ENCODE results near the gene LIMCH1.

LIMCH1 gene

DNA sequence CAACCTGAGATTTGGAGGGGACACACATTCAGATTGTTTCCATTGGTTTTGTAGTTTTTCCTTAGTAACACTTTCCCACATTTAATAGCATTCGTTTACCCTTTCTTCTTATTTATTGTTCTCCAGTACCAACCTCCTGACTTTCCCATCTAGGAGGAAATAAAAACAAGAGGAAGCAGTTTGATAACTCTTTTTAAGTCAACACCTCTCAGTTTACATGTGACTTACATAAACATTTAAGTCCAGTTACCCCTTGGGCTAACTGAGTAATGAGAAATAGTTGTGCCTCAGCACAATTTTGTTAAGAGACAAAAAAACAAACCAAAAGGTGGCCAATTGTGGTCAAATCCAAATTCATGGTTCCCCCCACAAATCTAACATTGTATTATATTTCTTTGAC lies 175.8 kb downstream of the LIMCH1 start:
- Mint-ChIP-seq H3K27ac (no peak overlapping the region), H3K4me3 (no peak overlapping the region), H3K27me3 (ENCODE audit: low read depth, poor library complexity) (peaks cover 36% of the 10 kb centered on the region), H3K4me1 (peaks cover 7% of the 10 kb centered on the region), H3K36me3 (ENCODE audit: low read depth) (no peaks in the 10 kb centered on the region), H3K9me3 (peaks cover 4% of the 10 kb centered on the region)
- DNase-seq, result no peak
- TF ChIP-seq, protein P1, sequence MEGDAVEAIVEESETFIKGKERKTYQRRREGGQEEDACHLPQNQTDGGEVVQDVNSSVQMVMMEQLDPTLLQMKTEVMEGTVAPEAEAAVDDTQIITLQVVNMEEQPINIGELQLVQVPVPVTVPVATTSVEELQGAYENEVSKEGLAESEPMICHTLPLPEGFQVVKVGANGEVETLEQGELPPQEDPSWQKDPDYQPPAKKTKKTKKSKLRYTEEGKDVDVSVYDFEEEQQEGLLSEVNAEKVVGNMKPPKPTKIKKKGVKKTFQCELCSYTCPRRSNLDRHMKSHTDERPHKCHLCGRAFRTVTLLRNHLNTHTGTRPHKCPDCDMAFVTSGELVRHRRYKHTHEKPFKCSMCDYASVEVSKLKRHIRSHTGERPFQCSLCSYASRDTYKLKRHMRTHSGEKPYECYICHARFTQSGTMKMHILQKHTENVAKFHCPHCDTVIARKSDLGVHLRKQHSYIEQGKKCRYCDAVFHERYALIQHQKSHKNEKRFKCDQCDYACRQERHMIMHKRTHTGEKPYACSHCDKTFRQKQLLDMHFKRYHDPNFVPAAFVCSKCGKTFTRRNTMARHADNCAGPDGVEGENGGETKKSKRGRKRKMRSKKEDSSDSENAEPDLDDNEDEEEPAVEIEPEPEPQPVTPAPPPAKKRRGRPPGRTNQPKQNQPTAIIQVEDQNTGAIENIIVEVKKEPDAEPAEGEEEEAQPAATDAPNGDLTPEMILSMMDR (IDR thresholded peaks at IDR 0.05), result no peak

DNA sequence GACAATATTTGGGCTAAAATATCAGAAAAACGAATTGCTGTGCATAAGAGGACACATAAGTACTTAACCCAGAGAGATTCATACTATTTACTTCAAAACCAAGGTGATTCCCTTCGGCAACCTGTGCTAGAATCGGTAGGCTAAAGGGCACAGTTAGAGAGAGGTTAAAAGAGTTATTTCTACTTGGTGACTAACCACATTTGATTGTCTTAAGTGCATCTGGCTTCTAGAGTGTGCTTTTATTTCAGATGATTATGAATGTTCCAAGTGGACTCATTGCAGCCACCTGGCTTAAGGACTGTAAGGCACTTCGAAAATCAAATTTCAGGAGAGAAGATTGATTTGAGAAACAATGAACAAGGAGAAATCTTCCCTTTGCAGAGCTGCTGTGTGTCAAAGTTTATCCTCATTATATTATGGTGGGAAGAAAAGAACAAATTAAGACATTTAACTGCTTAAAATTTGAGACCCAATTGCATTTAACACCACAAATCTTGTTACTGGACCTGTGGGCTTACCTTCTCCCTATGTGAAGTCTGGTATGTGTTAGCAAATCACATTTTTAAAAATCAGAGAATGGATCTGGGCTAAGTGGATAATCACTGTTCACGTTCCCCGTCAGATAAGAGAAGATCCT lies 176.5 kb downstream of the LIMCH1 start:
- H3K4me3 Mint-ChIP-seq, result no peak overlapping the region
- no peak for DNase-seq
- peaks cover 44% of the 10 kb centered on the region for H3K27me3 Mint-ChIP-seq (ENCODE audit: low read depth, poor library complexity)
- no peaks in the 10 kb centered on the region for H3K36me3 Mint-ChIP-seq (ENCODE audit: low read depth)
- H3K27ac Mint-ChIP-seq, result no peak overlapping the region
- peaks cover 7% of the 10 kb centered on the region for H3K4me1 Mint-ChIP-seq
- peaks cover 4% of the 10 kb centered on the region for H3K9me3 Mint-ChIP-seq
- TF ChIP-seq, protein P1 (IDR thresholded peaks at IDR 0.05), result no peak

DNA sequence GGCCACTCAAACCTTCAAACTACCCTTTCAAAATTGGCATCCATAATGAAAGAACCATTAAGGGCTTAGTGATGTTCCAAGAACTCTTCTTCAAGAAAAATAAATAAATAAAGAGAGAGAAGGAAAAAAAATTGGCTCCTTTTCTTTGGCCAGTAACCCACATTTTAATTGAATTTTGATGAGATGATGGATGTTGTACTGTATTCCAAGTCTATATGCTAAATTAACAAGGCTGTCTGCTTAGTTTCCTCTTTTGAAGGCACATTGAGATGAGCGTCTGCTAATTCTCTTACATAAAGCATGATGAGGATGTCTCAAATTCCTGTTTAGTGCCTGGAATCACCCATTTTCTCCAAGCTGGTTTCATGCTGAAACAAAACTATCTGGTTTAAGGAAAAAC lies 177.2 kb downstream of the LIMCH1 start:
- peaks cover 50% of the 10 kb centered on the region for H3K27me3 Mint-ChIP-seq (ENCODE audit: low read depth, poor library complexity)
- H3K27ac Mint-ChIP-seq, result no peak overlapping the region
- no peak overlapping the region for H3K4me3 Mint-ChIP-seq
- H3K36me3 Mint-ChIP-seq (ENCODE audit: low read depth), result no peaks in the 10 kb centered on the region
- H3K9me3 Mint-ChIP-seq, result peaks cover 6% of the 10 kb centered on the region
- TF ChIP-seq, protein P1 (IDR thresholded peaks at IDR 0.05), result no peak
- DNase-seq, result no peak
- peaks cover 7% of the 10 kb centered on the region for H3K4me1 Mint-ChIP-seq

DNA sequence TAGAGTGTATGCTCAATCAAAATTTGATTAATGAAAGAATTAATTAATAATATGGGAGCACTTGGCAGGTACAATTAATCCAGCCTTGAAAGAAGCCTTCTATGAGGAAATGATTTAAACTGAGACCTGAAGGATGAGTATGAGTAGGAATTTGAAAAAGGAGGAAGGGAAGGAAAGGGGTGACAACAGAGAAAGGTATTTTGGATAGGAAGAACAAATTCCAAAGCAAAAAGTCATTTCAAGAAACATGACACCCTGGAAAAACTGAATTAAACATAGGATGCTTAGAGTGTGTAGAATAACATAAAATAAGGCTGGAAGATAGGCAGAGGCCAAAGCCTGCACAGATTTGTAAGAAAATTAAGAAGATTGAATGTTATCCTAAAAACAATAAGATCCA lies 180.9 kb downstream of the LIMCH1 start:
- TF ChIP-seq, protein P1 (IDR thresholded peaks at IDR 0.05), result no peak
- Mint-ChIP-seq H3K4me3 (no peak overlapping the region), H3K4me1 (no peaks in the 10 kb centered on the region), H3K9me3 (peaks cover 3% of the 10 kb centered on the region), H3K36me3 (ENCODE audit: low read depth) (no peaks in the 10 kb centered on the region), H3K27ac (no peak overlapping the region), H3K27me3 (ENCODE audit: low read depth, poor library complexity) (peaks cover 86% of the 10 kb centered on the region)
- DNase-seq, result no peak

DNA sequence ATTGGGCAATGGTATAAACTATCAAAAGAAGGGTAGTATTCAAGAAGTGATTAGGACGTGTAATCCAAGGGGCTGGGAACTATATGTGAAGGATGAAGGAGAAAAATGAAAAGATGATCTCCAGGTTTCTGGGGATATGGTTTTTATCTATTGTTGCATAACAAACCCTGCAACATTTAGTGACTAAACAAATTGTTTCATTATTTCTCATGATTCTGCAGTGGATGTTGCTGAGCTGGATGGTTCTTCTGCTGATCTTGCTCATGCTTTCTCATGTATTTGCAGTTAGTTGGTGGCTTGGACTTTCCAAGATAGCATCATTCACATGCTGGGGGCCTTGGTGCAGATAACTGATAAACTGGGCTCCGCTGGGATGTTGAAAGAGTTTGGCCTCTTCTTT lies 181.5 kb downstream of the LIMCH1 start:
- no peak overlapping the region for H3K4me3 Mint-ChIP-seq
- DNase-seq, result no peak
- H3K9me3 Mint-ChIP-seq, result peaks cover 3% of the 10 kb centered on the region
- no peaks in the 10 kb centered on the region for H3K4me1 Mint-ChIP-seq
- TF ChIP-seq, protein P1 (IDR thresholded peaks at IDR 0.05), result no peak
- peaks cover 88% of the 10 kb centered on the region for H3K27me3 Mint-ChIP-seq (ENCODE audit: low read depth, poor library complexity)
- no peaks in the 10 kb centered on the region for H3K36me3 Mint-ChIP-seq (ENCODE audit: low read depth)
- H3K27ac Mint-ChIP-seq, result no peak overlapping the region

DNA sequence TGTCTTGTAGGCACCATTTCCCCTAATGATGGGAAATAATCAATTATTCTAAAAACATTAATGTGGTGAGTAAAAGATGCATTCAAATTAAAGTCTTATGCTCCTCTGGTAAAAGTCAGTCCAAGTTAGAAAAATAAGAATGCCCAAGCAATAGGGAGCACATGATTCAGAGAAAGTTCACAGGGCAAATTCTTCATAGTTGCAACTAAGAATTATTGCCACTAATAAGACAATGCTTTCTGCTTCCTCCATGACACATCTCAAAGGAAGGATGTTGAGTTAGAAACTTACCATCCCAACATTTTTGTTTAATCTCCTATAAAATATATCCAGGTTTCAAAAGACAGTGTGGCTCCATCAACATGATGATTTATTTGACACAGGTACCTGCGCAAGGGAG lies 184.2 kb downstream of the LIMCH1 start:
- Mint-ChIP-seq H3K27ac (no peak overlapping the region), H3K36me3 (ENCODE audit: low read depth) (no peaks in the 10 kb centered on the region), H3K4me1 (no peaks in the 10 kb centered on the region), H3K9me3 (peaks cover 9% of the 10 kb centered on the region), H3K27me3 (ENCODE audit: low read depth, poor library complexity) (peaks cover 89% of the 10 kb centered on the region), H3K4me3 (no peak overlapping the region)
- TF ChIP-seq, protein P1 (IDR thresholded peaks at IDR 0.05), result no peak
- DNase-seq, result no peak
